H1 (cell line): ENCODE data around the gene MORN5. TPM values are rescaled to one million over a fixed set of nuclear protein-coding genes. Genes with fewer than 3 reads are reported as not detected.

Experiments
- ASH2L ChIP-seq: fragments of 200-600, 300-600 bp; sonication (generic); IDR thresholded peaks from one replicate; pipeline ENCODE4 v1.7.1; 2017; ENCODE audit warnings: low read length
- CTBP2 ChIP-seq: IDR thresholded peaks from 2 replicates; pipeline ENCODE4 v1.7.0; 2011; ENCODE audit warnings: borderline replicate concordance, mild to moderate bottlenecking, moderate library complexity, mixed read lengths, low read length; ENCODE audit not compliant: insufficient read depth, insufficient read length
- JUN ChIP-seq: IDR thresholded peaks from 2 replicates; pipeline ENCODE4 v1.6.1; 2011; ENCODE audit warnings: low read depth, mild to moderate bottlenecking, improper control_type of control experiment, low read length
- SP2 ChIP-seq: IDR thresholded peaks from 2 replicates; pipeline ENCODE4 v1.6.1; 2012; ENCODE audit warnings: mild to moderate bottlenecking, low read length, inconsistent platforms
- TAF1 ChIP-seq: IDR thresholded peaks from 2 replicates; pipeline ENCODE4 v1.6.1; 2011; ENCODE audit warnings: mild to moderate bottlenecking, low read depth, low read length
- polyA plus RNA-seq, 7 experiments: library from polyadenylated mRNA; depleted of rRNA in 3 of 7; stranded (reverse) in 5 of 7; unstranded in 2 of 7; fragments of >200 nt in 5 of 7; fragments of 200-250 nt in 2 of 7; gene quantifications; 1 replicate in 5 of 7; 2 replicates in 1 of 7; 4 replicates in 1 of 7; pipeline versions ENCODE4 v1.2.1 to v1.2.3, GENCODE V29; 2011 to 2013; ENCODE audit warnings: missing spikeins in 2 of 7, mixed read lengths in 2 of 7
- total RNA-seq: library from RNA; stranded (reverse); fragmentation: NEBNext Ultra II Directional; extraction: Animal tissue kit (Norgen Biotek cat#: 25700); gene quantifications from 2 replicates; pipeline ENCODE4 v1.2.1, GENCODE V29; 2021

MORN5 gene
- total and polyA plus RNA-seq, 2 of the 8 experiments (the other 6 are each of a cell fraction or from before 2014, with no cell fraction given) = not detected

GRCh38 chr9:122179054-122179689, 19.5 kb downstream of the MORN5 start (continued):
- TF ChIP-seq ASH2L (no peak), CTBP2 (no peak), TAF1 (no peak), JUN (no peak), SP2 (no peak)
- TF ChIP-seq, all 59 proteins: peak for 0
